ENCODE measurements around the gene EPHA10. TPM values are rescaled to one million over a fixed set of nuclear protein-coding genes. Genes with fewer than 3 reads are reported as not detected.

The EPHA10 gene
- total RNA-seq, 1 donor from 2014 or later = 0.37 TPM

- Mint-ChIP-seq H3K9me3 (ENCODE audit: low read depth) (no peaks in the 10 kb centered on the region), H3K27ac (ENCODE audit: unreplicated experiment) (no peak overlapping the region), H3K4me3 (ENCODE audit: unreplicated experiment) (no peak overlapping the region), H3K4me1 (ENCODE audit: low read depth) (peaks cover 5% of the 10 kb centered on the region), H3K36me3 (ENCODE audit: low read depth) (no peaks in the 10 kb centered on the region), H3K27me3 (ENCODE audit: low read depth) (peaks cover 9% of the 10 kb centered on the region)
- TF ChIP-seq CTCF (IDR thresholded peaks at IDR 0.05) = no peak
- DNase-seq (ENCODE audit: low spot score) = peak; percentile 14
Measured at GRCh38 chr1:37666241-37666867, 98.6 kb downstream of the EPHA10 start.

Other genes with a start within 250 kb of the EPHA10 start
- gene SNIP1, start 210.8 kb downstream of the EPHA10 start, total RNA-seq = 15.1 to 17.5 TPM (median 15.6 TPM) in 3 replicates
- gene DNALI1, start 208.2 kb downstream of the EPHA10 start, total RNA-seq = 3.5 to 5.7 TPM (median 3.9 TPM) in 3 replicates
- 47.6 to 57.4 TPM (median 48.5 TPM) in 3 replicates for gene GNL2, start 169.2 kb downstream of the EPHA10 start, total RNA-seq
- gene RSPO1, start 130.2 kb downstream of the EPHA10 start, total RNA-seq = not detected in 3 replicates
- 5.7 to 7.0 TPM (median 6.0 TPM) in 3 replicates for gene CDCA8, start 72.6 kb downstream of the EPHA10 start, total RNA-seq
- gene MANEAL, start 28.7 kb upstream of the EPHA10 start, total RNA-seq = 3.9 to 4.2 TPM (median 4.0 TPM) in 3 replicates
- 72.6 to 80.0 TPM (median 76.1 TPM) in 3 replicates for gene C1orf122, start 42.7 kb upstream of the EPHA10 start, total RNA-seq
- gene YRDC, start 43.1 kb upstream of the EPHA10 start, total RNA-seq = 11.9 to 17.7 TPM (median 15.5 TPM) in 3 replicates
- 14.8 to 17.3 TPM (median 17.2 TPM) in 3 replicates for gene MTF1, start 94.5 kb upstream of the EPHA10 start, total RNA-seq
- gene INPP5B, start 181.9 kb upstream of the EPHA10 start, total RNA-seq = 18.7 to 21.2 TPM (median 20.6 TPM) in 3 replicates
- gene SF3A3, start 224.9 kb upstream of the EPHA10 start, total RNA-seq = 45.6 to 60.4 TPM (median 46.2 TPM) in 3 replicates
- 57.9 to 72.6 TPM (median 58.9 TPM) in 3 replicates for gene FHL3, start 240.4 kb upstream of the EPHA10 start, total RNA-seq
- 26.4 to 35.6 TPM (median 32.3 TPM) in 3 replicates for gene UTP11, start 247.6 kb upstream of the EPHA10 start, total RNA-seq

Measured in chondrocyte (in vitro differentiated cells).